Raji (cell line): ENCODE measurements around the gene ZNF280D.

Source experiments
- POLR2A ChIP-seq: IDR thresholded peaks from 2 replicates; pipeline ENCODE4 v1.6.1; 2011; ENCODE audit warnings: low read depth, low read length, control low read depth; ENCODE audit not compliant: insufficient read depth

The ZNF280D gene

GRCh38 chr15:56617628-56618027 is 115.7 kb downstream of the ZNF280D start:
- TF ChIP-seq POLR2A: no peak

GRCh38 chr15:56616551-56616950 is 116.8 kb downstream of the ZNF280D start:
- no peak for TF ChIP-seq POLR2A

- no peak for TF ChIP-seq POLR2A
Observed at GRCh38 chr15:56613811-56614210, 119.5 kb downstream of the ZNF280D start.

GRCh38 chr15:56608993-56609392 is 124.3 kb downstream of the ZNF280D start:
- no peak for TF ChIP-seq POLR2A

GRCh38 chr15:56608140-56608778 is 125.0 kb downstream of the ZNF280D start:
- no peak for TF ChIP-seq POLR2A

- TF ChIP-seq POLR2A: no peak
Observed at GRCh38 chr15:56602253-56602652, 131.1 kb downstream of the ZNF280D start.

GRCh38 chr15:56600380-56600779 is 132.9 kb downstream of the ZNF280D start:
- no peak for TF ChIP-seq POLR2A

GRCh38 chr15:56598991-56599390 is 134.3 kb downstream of the ZNF280D start:
- no peak for TF ChIP-seq POLR2A

- TF ChIP-seq POLR2A: no peak
Observed at GRCh38 chr15:56587686-56588085, 145.6 kb downstream of the ZNF280D start.

GRCh38 chr15:56586206-56586605 is 147.1 kb downstream of the ZNF280D start:
- TF ChIP-seq POLR2A: no peak

GRCh38 chr15:56582785-56583184 is 150.5 kb downstream of the ZNF280D start:
- TF ChIP-seq POLR2A: no peak
